ENCODE data around the gene ANXA2R. TPM values are rescaled to one million over a fixed set of nuclear protein-coding genes. Genes with fewer than 3 reads are reported as not detected.

The ANXA2R gene
- total and polyA plus RNA-seq, 9 of the 15 experiments (the other 6 are each of a cell fraction or from before 2014, with no cell fraction given): 2.1 to 4.8 (median 3.4) TPM

DNA sequence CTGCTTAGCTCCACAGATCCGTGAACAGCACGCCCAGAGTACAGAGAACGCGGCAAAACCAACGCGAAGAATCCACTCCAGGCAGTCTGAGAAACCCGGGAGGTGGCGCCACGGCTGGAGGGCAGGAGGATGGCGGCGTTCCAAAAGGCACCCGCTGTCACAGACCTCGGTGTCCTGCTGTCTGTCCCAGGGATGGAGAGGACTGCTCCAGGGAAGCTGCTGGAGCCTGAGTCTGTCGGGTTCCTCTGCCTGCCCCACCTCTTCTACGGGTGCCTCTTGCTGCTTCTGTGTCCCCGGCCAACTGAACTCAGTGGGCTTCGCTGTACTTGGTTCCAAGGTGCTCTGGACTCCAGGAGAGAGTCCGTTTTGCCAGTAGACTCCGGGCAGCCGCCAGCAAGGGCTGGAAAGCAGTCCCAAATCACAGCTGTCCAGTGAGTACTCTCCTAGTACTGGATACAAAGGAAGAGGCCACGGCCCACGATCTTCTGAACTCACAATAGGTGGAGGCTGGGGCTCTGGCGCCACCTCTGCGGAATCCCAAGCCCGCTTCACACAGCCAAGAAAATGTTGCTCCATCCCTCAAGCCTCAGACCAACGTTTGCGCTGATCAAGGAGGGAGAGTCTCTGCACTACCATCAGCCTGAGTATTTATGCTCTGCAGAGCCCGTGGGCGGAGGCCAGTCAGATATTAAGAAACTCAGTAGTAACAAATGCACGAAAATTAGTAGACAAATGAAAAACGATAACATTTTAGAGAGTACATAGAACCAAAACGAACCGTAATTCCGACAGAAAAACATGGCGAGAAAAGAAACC is 440 bp downstream of the ANXA2R start (continued):
- TF ChIP-seq HMGXB4 (CRISPR knock-in tag; IDR thresholded peaks at IDR 0.05): peak; percentile 70; the same call in 1 of the 2 replicates
- no peak for TF ChIP-seq MEIS2 (IDR thresholded peaks at IDR 0.05; ENCODE audit: partially characterized antibody)
- TF ChIP-seq OTX1 (CRISPR knock-in tag; IDR thresholded peaks at IDR 0.05): no peak
- TF ChIP-seq POLR2A (conservative IDR thresholded peaks at IDR 0.05): no peak
- peak; percentile 55 for TF ChIP-seq ZSCAN29 (IDR thresholded peaks at IDR 0.05)
- TF ChIP-seq CREB1 (IDR thresholded peaks at IDR 0.05): peak; percentile 11; the same call in 1 of the 2 replicates
- TF ChIP-seq CREB1 (CRISPR knock-in tag; IDR thresholded peaks at IDR 0.05): no peak
- TF ChIP-seq ZBTB7A (IDR thresholded peaks at IDR 0.05; ENCODE audit: borderline replicate concordance, control insufficient read depth, low read depth, low read length): no peak
- peak; percentile 34; the same call in 1 of the 2 replicates for TF ChIP-seq SAFB (IDR thresholded peaks at IDR 0.05; ENCODE audit: borderline replicate concordance, low read depth, low read length)
- peak in 1 of 2 experiments; percentile 73; a peak in 3 of 4 replicates for TF ChIP-seq KDM1A (IDR thresholded peaks at IDR 0.05)
- TF ChIP-seq CEBPB (tag; IDR thresholded peaks at IDR 0.05): peak; percentile 72; the same call in 1 of the 2 replicates
- no peak for TF ChIP-seq TCF7L2 (IDR thresholded peaks at IDR 0.05; ENCODE audit: low read depth, low read length)
- TF ChIP-seq, protein P1, sequence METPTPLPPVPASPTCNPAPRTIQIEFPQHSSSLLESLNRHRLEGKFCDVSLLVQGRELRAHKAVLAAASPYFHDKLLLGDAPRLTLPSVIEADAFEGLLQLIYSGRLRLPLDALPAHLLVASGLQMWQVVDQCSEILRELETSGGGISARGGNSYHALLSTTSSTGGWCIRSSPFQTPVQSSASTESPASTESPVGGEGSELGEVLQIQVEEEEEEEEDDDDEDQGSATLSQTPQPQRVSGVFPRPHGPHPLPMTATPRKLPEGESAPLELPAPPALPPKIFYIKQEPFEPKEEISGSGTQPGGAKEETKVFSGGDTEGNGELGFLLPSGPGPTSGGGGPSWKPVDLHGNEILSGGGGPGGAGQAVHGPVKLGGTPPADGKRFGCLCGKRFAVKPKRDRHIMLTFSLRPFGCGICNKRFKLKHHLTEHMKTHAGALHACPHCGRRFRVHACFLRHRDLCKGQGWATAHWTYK (CRISPR knock-in tag; IDR thresholded peaks at IDR 0.05): no peak
- TF ChIP-seq, protein P2, sequence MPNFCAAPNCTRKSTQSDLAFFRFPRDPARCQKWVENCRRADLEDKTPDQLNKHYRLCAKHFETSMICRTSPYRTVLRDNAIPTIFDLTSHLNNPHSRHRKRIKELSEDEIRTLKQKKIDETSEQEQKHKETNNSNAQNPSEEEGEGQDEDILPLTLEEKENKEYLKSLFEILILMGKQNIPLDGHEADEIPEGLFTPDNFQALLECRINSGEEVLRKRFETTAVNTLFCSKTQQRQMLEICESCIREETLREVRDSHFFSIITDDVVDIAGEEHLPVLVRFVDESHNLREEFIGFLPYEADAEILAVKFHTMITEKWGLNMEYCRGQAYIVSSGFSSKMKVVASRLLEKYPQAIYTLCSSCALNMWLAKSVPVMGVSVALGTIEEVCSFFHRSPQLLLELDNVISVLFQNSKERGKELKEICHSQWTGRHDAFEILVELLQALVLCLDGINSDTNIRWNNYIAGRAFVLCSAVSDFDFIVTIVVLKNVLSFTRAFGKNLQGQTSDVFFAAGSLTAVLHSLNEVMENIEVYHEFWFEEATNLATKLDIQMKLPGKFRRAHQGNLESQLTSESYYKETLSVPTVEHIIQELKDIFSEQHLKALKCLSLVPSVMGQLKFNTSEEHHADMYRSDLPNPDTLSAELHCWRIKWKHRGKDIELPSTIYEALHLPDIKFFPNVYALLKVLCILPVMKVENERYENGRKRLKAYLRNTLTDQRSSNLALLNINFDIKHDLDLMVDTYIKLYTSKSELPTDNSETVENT (CRISPR knock-in tag; IDR thresholded peaks at IDR 0.05): peak; percentile 56; the same call in 1 of the 2 replicates
- peak in 1 of 2 experiments; percentile 77; a peak in 2 of 4 replicates for TF ChIP-seq ETV6 (IDR thresholded peaks at IDR 0.05; ENCODE audit: borderline replicate concordance in 1 of 2, low read depth in 2 of 2, low read length in 1 of 2)
- no peak for TF ChIP-seq ETV6 (CRISPR knock-in tag; IDR thresholded peaks at IDR 0.05; ENCODE audit: borderline replicate concordance)
- TF ChIP-seq, protein P3, sequence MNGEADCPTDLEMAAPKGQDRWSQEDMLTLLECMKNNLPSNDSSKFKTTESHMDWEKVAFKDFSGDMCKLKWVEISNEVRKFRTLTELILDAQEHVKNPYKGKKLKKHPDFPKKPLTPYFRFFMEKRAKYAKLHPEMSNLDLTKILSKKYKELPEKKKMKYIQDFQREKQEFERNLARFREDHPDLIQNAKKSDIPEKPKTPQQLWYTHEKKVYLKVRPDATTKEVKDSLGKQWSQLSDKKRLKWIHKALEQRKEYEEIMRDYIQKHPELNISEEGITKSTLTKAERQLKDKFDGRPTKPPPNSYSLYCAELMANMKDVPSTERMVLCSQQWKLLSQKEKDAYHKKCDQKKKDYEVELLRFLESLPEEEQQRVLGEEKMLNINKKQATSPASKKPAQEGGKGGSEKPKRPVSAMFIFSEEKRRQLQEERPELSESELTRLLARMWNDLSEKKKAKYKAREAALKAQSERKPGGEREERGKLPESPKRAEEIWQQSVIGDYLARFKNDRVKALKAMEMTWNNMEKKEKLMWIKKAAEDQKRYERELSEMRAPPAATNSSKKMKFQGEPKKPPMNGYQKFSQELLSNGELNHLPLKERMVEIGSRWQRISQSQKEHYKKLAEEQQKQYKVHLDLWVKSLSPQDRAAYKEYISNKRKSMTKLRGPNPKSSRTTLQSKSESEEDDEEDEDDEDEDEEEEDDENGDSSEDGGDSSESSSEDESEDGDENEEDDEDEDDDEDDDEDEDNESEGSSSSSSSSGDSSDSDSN (IDR thresholded peaks at IDR 0.05; ENCODE audit: borderline replicate concordance in 1 of 2, low read depth in 2 of 2, low read length in 2 of 2): peak; percentile 57 to 80
- no peak for TF ChIP-seq NR4A1 (CRISPR knock-in tag; IDR thresholded peaks at IDR 0.05)
- 0 out of 2 replicates have a peak, but pooled peaks have one; percentile 29 for TF ChIP-seq NR4A1 (tag; IDR thresholded peaks at IDR 0.05)

All from K562 (cell line).